C4-2B (cell line): Measurements from ENCODE around the gene MTG2.

Experiments used
- H3K27ac ChIP-seq: fragments of 450-650 bp; 2 replicates; pipeline ENCODE4 v1.5.1; 2017
- ZFX ChIP-seq: fragments of 450-650 bp; IDR thresholded peaks from 2 replicates; pipeline ENCODE4 v1.6.1; 2017
- TF ChIP-seq, protein P1 (sequence below): fragments of 450-650 bp; conservative IDR thresholded peaks from 2 replicates; pipeline ENCODE4 v1.5.1; 2017; ENCODE audit warnings: mild to moderate bottlenecking

MTG2 gene

DNA sequence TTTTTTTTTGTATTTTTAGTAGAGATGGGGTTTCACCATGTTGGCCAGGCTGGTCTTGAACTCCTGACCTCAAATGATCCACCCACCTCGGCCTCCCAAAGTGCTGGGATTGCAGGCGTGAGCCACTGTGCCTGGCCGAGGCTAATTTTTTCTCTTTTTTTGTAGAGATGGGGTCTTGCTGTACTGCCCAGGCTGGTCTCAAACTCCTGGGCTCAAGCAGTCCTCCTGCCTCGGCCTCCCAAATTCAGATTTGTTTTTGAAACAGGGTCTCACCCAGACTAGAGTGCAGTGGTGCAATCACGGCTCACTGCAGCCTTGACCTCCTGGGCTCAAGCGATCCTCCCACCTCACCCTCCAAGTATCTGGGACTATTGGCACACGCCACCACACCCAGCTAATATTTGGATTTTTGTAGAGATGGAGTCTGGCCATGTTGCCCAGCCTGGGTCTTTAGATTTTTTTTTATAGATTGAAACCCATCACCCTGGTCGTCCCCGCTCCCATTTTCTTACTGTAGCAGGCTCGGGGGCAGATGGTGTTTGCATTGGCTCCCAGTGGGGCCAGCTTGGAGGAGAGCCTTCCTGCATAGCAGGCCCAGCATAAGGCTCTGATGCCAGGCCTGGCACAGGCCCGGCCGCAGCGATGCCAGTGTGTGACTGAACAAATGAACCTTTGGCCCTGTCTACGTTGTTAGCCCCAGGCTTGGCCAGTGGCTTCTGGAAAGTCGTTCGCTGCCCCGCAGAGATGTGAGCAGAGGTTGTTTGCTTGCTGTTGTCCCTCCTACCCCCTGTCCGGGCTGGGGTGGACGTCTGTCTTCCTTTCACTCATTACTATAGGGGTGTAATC, 4.3 kb upstream of the MTG2 start:
- TF ChIP-seq, protein P1, sequence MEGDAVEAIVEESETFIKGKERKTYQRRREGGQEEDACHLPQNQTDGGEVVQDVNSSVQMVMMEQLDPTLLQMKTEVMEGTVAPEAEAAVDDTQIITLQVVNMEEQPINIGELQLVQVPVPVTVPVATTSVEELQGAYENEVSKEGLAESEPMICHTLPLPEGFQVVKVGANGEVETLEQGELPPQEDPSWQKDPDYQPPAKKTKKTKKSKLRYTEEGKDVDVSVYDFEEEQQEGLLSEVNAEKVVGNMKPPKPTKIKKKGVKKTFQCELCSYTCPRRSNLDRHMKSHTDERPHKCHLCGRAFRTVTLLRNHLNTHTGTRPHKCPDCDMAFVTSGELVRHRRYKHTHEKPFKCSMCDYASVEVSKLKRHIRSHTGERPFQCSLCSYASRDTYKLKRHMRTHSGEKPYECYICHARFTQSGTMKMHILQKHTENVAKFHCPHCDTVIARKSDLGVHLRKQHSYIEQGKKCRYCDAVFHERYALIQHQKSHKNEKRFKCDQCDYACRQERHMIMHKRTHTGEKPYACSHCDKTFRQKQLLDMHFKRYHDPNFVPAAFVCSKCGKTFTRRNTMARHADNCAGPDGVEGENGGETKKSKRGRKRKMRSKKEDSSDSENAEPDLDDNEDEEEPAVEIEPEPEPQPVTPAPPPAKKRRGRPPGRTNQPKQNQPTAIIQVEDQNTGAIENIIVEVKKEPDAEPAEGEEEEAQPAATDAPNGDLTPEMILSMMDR = no peak
- TF ChIP-seq ZFX = no peak
- peak overlapping the region; percentile 9; the same call in 1 of the 2 replicates for H3K27ac ChIP-seq

DNA sequence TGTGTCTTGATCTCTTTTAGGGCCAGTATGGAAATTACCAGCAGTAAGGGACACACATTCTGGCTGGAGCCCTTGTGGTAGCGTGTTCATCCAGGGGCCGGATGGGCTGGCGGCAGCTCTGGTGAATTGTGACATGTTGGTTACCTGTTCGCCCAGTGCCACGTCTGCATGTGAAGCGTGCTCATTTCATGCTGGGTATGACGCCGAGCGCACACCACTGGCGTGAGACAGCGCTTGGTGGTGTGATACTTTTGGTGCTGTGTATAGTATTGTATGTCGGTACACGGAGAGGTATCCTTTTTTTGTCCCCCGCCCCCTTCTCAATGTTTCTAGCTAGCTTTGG, 3.7 kb upstream of the MTG2 start:
- H3K27ac ChIP-seq = peak overlapping the region; percentile 9; the same call in 1 of the 2 replicates
- TF ChIP-seq, protein P1 = no peak
- TF ChIP-seq ZFX = no peak

DNA sequence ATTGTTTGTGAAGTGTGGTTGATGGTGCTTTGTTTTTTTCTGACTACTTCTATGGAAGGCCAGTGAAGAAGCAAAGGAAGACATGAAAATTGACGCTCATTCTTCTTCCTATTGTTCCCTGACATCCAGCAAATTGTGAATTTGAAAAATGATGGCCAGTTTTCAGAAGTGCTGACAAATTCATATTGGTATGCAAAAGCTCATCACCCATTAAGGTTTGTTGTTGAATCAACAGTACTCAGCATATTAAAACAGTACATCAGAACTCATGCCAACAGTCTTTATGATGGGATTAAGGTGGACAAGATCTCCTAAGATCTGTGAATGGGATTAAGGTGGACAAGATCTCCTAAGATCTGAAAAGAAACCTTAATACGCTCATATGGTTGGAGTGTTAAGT, 1.0 kb upstream of the MTG2 start:
- no peak overlapping the region for H3K27ac ChIP-seq

DNA sequence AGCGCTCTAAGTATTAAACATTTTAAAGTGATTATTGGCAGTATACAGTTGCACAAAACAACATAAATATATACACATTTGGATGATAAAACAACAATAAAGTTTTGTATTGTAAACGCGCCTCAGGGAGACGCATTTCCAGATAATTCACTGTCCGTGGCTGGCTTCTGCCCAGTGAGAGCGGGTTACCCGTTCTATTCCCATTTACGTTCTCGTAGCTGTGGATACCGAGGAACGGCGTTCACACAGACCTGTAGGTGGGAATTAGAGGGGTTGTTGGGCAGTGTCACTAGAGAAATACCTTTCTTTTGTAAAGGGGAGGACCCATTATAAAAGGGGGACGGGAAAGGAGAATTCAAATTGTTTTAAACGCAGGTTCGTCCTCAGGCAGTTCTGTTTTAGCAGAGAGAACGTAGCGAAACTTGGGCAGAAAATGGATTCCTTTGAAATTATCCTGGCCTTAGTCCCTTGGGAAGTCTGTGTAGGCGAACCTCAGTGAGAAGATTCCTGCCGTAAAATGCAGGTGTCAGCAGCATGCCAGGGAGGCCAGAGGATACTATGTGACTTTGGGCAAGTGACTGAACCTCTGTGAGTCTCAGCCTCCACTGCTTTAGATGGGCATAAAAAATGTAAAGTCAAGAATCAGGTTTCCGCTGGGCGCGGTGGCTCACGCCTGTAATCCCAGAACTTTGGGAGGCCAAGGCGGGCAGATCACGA, 756 bp downstream of the MTG2 start:
- TF ChIP-seq ZFX = no peak
- TF ChIP-seq, protein P1 = no peak
- H3K27ac ChIP-seq = peak overlapping the region; percentile 85

More for the DNA sequence above, 1.0 kb upstream of the MTG2 start:
- TF ChIP-seq, protein P1 = no peak
- no peak for TF ChIP-seq ZFX

DNA sequence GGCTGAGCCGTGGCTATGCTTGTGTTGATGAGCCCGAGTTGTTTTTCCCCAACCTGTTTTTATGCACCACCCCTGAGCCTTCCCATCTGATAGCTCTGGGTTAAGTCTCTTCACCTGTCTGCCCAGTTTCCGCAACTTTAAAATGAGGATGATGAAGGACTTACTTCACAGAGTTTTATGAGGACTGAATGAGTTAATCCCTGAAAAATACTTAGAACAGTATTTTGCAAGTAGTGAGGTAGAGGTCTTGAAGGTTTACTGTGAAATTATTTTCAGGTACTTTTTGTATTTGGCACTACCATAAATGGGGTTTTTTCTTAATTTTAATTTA, 3.2 kb downstream of the MTG2 start:
- TF ChIP-seq, protein P1 = no peak
- TF ChIP-seq ZFX = no peak
- no peak overlapping the region for H3K27ac ChIP-seq

DNA sequence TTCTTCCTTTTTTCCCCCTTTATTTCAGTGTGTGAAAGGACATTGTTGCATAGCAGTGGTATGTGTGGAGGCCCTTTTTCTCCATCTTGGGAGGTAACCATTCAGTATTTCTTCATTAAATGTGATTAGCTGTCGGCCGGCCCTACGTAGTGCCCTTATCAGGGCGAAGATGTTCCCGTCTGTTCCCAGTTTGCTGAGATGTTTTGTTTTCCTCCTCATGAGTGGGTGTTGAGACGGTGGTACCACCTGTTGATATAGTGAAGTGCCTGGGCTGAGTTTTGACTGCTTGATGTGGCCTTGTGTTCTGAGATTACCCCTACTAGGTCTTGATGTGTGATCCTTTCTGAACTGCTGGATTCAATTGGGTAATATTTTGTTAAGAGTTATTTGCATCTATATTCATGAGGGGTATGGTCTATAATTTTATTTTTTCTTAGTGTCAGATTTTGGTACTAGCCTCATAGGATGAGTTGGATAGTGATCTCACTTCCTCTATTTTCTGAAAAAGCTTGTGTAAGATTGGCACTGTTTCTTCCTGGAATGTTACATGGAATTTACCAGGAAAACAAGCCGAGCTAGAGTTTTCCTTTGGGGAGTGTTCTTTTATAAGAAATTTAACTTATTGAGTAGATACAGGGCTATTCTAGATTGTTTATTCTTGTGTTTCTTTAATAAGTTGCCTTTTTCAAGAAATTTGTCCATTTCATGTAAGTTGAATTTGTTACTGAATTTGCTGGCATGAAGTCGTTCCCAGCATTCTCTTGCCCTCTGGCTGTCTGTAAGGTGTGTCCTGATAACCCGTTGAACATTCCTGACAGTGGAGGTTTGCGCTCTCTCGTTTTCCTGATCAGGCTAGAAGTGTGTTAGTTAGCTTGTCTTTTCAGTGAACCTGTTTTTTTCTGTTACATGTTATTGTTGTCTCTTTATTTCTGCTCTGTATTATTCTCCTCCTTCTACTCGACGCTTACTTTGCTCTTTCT, 4.3 kb downstream of the MTG2 start:
- TF ChIP-seq, protein P1 = no peak
- no peak for TF ChIP-seq ZFX
- no peak overlapping the region for H3K27ac ChIP-seq
